Transverse colon (tissue), 4 donors: ENCODE data around the gene LCT. TPM values are rescaled to one million over a fixed set of nuclear protein-coding genes. Genes with fewer than 3 reads are reported as not detected.

Experiments
- DNase-seq: peaks from one replicate; pipeline ENCODE4 v3.0.0-alpha.2; 2019
- H3K27ac ChIP-seq, 4 donors: fragments of 200-600 bp; sonication (generic); 2 replicates each; pipeline ENCODE4 v1.5.1; 2016 to 2018; ENCODE audit warnings: inconsistent platforms in 4 of 4
- H3K27me3 ChIP-seq: fragments of 200-600 bp; sonication (generic); 2 replicates; pipeline ENCODE4 v1.5.1; 2017; ENCODE audit warnings: inconsistent platforms
- H3K36me3 ChIP-seq, 4 donors: fragments of 200-600 bp; sonication (generic); 2 replicates each; pipeline ENCODE4 v1.5.1; 2017 to 2019; ENCODE audit warnings: inconsistent platforms in 4 of 4
- H3K4me1 ChIP-seq, 4 donors: fragments of 200-600 bp; sonication (generic); 2 replicates each; pipeline ENCODE4 v1.5.1; 2017 to 2020; ENCODE audit warnings: inconsistent platforms in 4 of 4
- H3K4me3 ChIP-seq, 4 donors: fragments of 200-600 bp; sonication (generic); 1 replicate in 1 of 4; 2 replicates in 3 of 4; pipeline versions ENCODE4 v1.5.1 to v1.6.1; 2017 to 2019; ENCODE audit warnings: inconsistent platforms in 4 of 4
- H3K9me3 ChIP-seq, 2 donors: fragments of 200-600 bp; sonication (generic); 2 replicates each; pipeline ENCODE4 v1.5.1; 2017 to 2019; ENCODE audit warnings: inconsistent platforms in 2 of 2
- EP300 ChIP-seq: sonication (generic); formaldehyde crosslinking; IDR thresholded peaks from one replicate; pipeline ENCODE4 v1.6.1; 2017; ENCODE audit warnings: antibody characterized with exemption, low read depth
- POLR2A ChIP-seq: fragments of 450-650 bp; IDR thresholded peaks from one replicate; pipeline ENCODE4 v1.6.1; 2016; ENCODE audit warnings: antibody characterized with exemption, mild to moderate bottlenecking, moderate library complexity
- POLR2AphosphoS5 ChIP-seq, 3 donors: sonication (generic); formaldehyde crosslinking; IDR thresholded peaks; one replicate each; pipeline ENCODE4 v1.6.1; 2016; ENCODE audit warnings: antibody characterized with exemption in 3 of 3
- WGBS, 2 donors: methylation state at CpG; one replicate each; pipeline ENCODE4 v1.1.5; 2018; ENCODE audit warnings: low coverage in 1 of 2; 5-methylcytosine and 5-hydroxymethylcytosine counted together
- in situ Hi-C, 4 donors: fragments of 200-750 bp; cut with MboI; loops; one replicate each; pipeline versions ENCODE4 v1.15.0 to v1.15.1; 2017; ENCODE audit warnings: low sequenced_read_pairs in 3 of 4, low pct_ligation_motif_present in 1 of 4, low pct_unique_long_range_greater_than_20kb in 1 of 4
- intact Hi-C: fragments of 100-400 bp; cut with DNase I; formaldehyde crosslinking; loops from one replicate; pipeline ENCODE4 v1.15.1; 2023; ENCODE audit warnings: low total_unique reads
- total RNA-seq, 4 donors: library from RNA; depleted of rRNA; stranded (reverse); fragments of >200 nt; gene quantifications; one replicate each; pipeline ENCODE4 v1.1.0, GENCODE V29; 2016
- TF ChIP-seq, protein P1 (sequence below), 5 experiments: fragments of 200-600 bp in 3 of 5; fragments of 450-650 bp in 2 of 5; sonication (generic) in 3 of 5; IDR thresholded peaks; 1 replicate in 2 of 5; 2 replicates in 3 of 5; pipeline ENCODE4 v1.5.1; 2016 to 2017; ENCODE audit warnings: antibody characterized with exemption in 5 of 5, inconsistent platforms in 3 of 5, mild to moderate bottlenecking in 2 of 5, moderate library complexity in 1 of 5

The LCT gene
- total RNA-seq, 4 donors from 2014 or later = 0.32 TPM; not detected in 3

GRCh38 chr2:135743860-135744259 is 93.1 kb downstream of the LCT start:
- H3K4me1 ChIP-seq = peaks cover 7 to 26% (median 18%) of the 10 kb centered on the region in 4 donors
- no peaks in the 10 kb centered on the region for H3K9me3 ChIP-seq
- WGBS, 2 donors = 65 to 82% methylated on average over 1 of the region's 1 CpG
- H3K36me3 ChIP-seq = peaks cover 0 to 15% (median 6%) of the 10 kb centered on the region in 4 donors
- peak overlapping the region in 1 of 4 donors; percentile 98 for H3K4me3 ChIP-seq
- DNase-seq = no peak
- peak overlapping the region in 3 of 4 donors; percentile 96 to 100 (median 98) for H3K27ac ChIP-seq
- no peaks in the 10 kb centered on the region for H3K27me3 ChIP-seq
- in situ Hi-C loops (loop anchor here in 1 of 4 donors (10.0 kb wide), 1 partner anchor 209 kb away; the partner anchor contains the start of genes R3HDM1 and ZRANB3), intact Hi-C loops (loop anchor here (10.0 kb wide), 1 partner anchor 219 kb away; no protein-coding TSS in a partner anchor)
- TF ChIP-seq, protein P1, sequence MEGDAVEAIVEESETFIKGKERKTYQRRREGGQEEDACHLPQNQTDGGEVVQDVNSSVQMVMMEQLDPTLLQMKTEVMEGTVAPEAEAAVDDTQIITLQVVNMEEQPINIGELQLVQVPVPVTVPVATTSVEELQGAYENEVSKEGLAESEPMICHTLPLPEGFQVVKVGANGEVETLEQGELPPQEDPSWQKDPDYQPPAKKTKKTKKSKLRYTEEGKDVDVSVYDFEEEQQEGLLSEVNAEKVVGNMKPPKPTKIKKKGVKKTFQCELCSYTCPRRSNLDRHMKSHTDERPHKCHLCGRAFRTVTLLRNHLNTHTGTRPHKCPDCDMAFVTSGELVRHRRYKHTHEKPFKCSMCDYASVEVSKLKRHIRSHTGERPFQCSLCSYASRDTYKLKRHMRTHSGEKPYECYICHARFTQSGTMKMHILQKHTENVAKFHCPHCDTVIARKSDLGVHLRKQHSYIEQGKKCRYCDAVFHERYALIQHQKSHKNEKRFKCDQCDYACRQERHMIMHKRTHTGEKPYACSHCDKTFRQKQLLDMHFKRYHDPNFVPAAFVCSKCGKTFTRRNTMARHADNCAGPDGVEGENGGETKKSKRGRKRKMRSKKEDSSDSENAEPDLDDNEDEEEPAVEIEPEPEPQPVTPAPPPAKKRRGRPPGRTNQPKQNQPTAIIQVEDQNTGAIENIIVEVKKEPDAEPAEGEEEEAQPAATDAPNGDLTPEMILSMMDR (IDR thresholded peaks at IDR 0.05) = no peak
- TF ChIP-seq EP300 (no peak), POLR2AphosphoS5 (IDR thresholded peaks at IDR 0.05) (no peak), POLR2A (no peak)

GRCh38 chr2:135742325-135742757 is 94.6 kb downstream of the LCT start:
- peak overlapping the region; percentile 96 to 100 (median 99) for H3K27ac ChIP-seq
- peak; percentile 36 for DNase-seq

GRCh38 chr2:135741395-135742324 is 95.3 kb downstream of the LCT start, which contains the start of gene UBXN4:
TSS of gene UBXN4 (plus strand) at chr2:135741855. CDS start at chr2:135741930, 75 bp downstream.
- peaks cover 7 to 26% (median 18%) of the 10 kb centered on the region in 4 donors for H3K4me1 ChIP-seq
- intact Hi-C loops = loop anchor here (10.0 kb wide), 1 partner anchor 217 kb away; no protein-coding TSS in a partner anchor
- in situ Hi-C loops = loop anchor here in 1 of 4 donors (10.0 kb wide), 1 partner anchor 207 kb away; the partner anchor contains the start of genes R3HDM1 and ZRANB3
- no peaks in the 10 kb centered on the region for H3K9me3 ChIP-seq
- H3K27ac ChIP-seq = peak within 1 kb of the TSS; percentile 96 to 100 (median 99)
- no peaks in the 10 kb centered on the region for H3K27me3 ChIP-seq
- peak within 1 kb of the TSS; percentile 73 to 98 (median 87) for H3K4me3 ChIP-seq
- TF ChIP-seq, protein P1 (IDR thresholded peaks at IDR 0.05) = peak in 4 of 5 experiments; percentile 19 to 48 (median 32)
- TF ChIP-seq POLR2AphosphoS5 (IDR thresholded peaks at IDR 0.05) (peak; percentile 91 to 94 (median 91)), POLR2A (peak; percentile 96), EP300 (no peak)
- peak; percentile 98 for DNase-seq
- no peaks in the 10 kb centered on the region for H3K36me3 ChIP-seq
- WGBS, 2 donors = 0 to 3% methylated on average over 1 to 41 of the region's 93 CpGs

More at GRCh38 chr2:135742325-135742757, 94.6 kb downstream of the LCT start:
- no peaks in the 10 kb centered on the region for H3K27me3 ChIP-seq
- in situ Hi-C loops = loop anchor here in 1 of 4 donors (10.0 kb wide), 1 partner anchor 208 kb away; the partner anchor contains the start of genes R3HDM1 and ZRANB3
- 0% methylated on average over 5 to 11 of the region's 34 CpGs for WGBS, 2 donors
- intact Hi-C loops = loop anchor here (10.0 kb wide), 1 partner anchor 218 kb away; no protein-coding TSS in a partner anchor
- no peaks in the 10 kb centered on the region for H3K9me3 ChIP-seq
- peak overlapping the region; percentile 73 to 98 (median 87) for H3K4me3 ChIP-seq
- peaks cover 0 to under 1% (median 0%) of the 10 kb centered on the region in 4 donors for H3K36me3 ChIP-seq
- peaks cover 7 to 26% (median 18%) of the 10 kb centered on the region in 4 donors for H3K4me1 ChIP-seq
- peak; percentile 52 to 82 (median 80) for TF ChIP-seq POLR2AphosphoS5 (IDR thresholded peaks at IDR 0.05)
- no peak for TF ChIP-seq EP300
- peak; percentile 56 for TF ChIP-seq POLR2A
- TF ChIP-seq, protein P1 (IDR thresholded peaks at IDR 0.05) = no peak
